CD4-positive, alpha-beta T cell treated with Interleukin-4 for 4 hours (primary cell): ENCODE data around the gene CEACAM19.
"Not testable (repeated sequence)": the region's sequence is repeated elsewhere in the genome, so short reads cannot be mapped to it uniquely, and the experiment has no call there.

ENCODE experiments used
- DNase-seq: peaks from one replicate; pipeline ENCODE4 v3.0.0-alpha.2; 2020

Gene CEACAM19

DNA sequence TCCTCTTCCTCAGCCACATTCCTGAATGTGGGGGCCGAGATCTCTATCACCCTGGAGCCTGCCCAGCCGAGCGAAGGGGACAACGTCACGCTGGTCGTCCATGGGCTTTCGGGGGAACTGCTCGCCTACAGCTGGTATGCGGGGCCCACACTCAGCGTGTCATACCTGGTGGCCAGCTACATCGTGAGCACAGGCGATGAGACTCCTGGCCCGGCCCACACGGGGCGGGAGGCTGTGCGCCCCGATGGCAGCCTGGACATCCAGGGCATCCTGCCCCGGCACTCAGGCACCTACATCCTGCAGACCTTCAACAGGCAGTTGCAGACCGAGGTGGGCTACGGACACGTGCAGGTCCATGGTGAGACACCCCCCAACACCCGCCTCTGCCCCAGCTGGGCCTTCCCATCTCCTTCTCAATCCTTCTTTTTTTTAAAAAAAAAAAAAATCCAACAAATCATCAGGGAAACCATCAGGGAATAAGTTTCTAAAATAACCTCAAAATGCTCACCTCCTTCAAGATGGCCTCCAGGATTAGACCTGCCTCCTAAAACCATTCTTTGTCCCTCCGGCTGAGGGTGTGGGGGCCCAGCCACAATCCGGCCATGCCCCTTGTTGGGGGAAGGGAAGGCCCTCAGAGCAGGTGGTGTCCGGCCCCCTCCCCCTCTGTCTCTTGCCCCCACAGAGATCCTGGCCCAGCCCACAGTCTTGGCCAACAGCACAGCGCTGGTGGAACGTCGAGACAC lies 32.2 kb downstream of the CEACAM19 start:
- DNase-seq: no peak

DNA sequence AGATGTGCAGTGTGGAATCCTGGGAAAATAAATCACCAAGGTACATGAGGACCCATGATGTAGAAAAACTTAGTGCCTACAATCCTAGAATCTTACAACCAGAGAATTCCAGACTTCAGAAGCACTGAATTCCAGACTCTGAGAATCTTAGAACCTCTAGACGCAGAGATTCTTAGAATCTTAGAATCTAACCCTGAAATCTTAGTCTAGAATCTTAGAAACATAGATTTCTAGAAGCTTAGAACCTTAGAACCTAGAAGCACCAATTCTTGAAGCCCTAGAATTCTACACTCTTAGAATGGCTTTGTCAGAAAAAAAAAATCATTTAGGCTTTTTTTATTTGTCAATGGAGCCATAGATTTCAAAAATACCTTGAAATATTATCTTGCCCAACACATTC lies 33.7 kb downstream of the CEACAM19 start:
- DNase-seq: no peak

DNA sequence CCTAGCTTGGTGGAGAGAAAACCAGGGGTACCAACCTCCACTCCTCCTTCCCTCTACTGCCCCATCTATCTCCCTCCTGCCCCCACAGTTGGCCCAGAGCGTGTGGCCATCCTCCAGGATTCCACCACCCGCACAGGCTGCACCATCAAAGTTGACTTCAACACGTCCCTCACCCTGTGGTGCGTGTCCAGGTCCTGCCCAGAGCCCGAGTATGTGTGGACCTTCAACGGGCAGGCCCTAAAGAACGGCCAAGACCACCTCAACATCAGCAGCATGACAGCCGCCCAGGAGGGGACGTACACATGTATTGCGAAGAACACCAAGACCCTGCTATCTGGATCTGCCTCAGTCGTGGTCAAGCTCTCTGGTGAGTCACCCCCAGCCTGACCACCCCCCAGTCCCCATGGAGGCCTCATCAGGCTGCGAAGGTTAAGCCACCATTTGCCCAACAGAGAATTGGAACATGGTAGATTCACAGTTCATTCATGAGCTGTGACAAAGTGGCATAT lies 34.3 kb downstream of the CEACAM19 start:
- no peak for DNase-seq

DNA sequence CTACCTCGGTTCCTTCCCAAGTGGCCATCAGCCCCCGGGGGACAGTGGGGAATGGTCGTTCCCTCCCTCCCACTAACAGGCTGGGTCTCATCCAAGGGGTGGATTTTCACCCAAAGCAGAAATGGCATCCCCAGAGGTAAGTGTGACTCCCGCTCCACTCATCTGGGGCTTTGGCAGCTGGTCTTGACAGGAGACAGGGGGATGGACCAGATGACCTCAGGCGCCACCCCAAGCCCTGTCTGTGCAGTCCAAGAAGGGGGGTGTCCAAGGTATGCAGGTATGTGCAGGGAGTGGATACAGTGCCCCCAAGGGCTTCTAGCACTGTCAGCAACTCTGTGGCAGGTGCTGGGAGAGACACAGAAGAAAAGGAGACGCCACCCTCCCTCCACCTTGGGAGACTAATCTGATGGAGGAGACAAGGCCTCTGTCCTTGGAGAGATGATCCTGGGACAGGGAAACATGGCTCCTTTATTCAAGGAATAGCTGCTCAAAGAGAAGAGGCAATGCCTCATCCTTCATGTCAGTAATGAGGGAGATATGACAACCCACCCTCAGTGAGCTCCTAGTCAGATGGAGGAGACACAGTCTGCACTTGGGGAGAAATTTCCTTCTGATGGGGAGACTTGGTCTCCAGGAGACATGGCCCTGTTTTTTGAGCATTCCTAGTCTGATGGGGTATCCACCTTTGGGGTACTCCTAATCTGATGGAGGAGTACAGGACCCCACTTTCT lies 35.4 kb downstream of the CEACAM19 start:
- no peak for DNase-seq

DNA sequence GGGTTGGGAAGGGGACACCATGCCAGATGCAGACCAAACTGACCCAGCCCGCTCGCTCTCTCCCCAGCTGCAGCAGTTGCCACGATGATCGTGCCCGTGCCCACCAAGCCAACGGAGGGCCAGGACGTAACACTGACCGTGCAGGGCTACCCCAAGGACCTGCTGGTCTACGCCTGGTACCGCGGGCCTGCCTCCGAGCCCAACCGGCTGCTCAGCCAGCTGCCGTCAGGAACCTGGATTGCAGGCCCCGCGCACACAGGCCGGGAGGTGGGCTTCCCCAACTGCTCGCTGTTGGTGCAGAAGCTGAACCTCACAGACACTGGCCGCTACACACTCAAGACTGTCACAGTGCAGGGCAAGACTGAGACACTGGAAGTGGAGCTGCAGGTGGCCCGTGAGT lies 36.5 kb downstream of the CEACAM19 start:
- DNase-seq: no peak

DNA sequence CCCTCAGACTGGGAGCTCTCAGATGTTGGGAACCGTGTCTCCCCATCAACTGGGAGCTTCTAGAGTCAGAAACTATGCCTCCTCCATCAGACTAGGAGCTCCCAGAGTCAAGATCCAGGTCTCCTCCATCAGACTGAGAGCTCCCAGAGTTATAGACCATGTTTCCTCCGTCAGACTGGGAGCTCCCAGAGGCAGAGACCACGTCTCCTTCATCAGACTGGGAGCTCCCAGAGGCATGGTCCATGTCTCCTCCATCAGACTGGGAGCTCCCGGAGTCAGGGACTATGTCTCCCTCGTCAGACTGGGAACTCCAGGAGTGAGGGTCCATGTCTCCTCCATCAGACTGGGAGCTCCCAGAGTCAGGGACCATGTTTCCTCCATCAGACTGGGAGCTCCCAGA lies 37.7 kb downstream of the CEACAM19 start:
- DNase-seq: no peak

DNA sequence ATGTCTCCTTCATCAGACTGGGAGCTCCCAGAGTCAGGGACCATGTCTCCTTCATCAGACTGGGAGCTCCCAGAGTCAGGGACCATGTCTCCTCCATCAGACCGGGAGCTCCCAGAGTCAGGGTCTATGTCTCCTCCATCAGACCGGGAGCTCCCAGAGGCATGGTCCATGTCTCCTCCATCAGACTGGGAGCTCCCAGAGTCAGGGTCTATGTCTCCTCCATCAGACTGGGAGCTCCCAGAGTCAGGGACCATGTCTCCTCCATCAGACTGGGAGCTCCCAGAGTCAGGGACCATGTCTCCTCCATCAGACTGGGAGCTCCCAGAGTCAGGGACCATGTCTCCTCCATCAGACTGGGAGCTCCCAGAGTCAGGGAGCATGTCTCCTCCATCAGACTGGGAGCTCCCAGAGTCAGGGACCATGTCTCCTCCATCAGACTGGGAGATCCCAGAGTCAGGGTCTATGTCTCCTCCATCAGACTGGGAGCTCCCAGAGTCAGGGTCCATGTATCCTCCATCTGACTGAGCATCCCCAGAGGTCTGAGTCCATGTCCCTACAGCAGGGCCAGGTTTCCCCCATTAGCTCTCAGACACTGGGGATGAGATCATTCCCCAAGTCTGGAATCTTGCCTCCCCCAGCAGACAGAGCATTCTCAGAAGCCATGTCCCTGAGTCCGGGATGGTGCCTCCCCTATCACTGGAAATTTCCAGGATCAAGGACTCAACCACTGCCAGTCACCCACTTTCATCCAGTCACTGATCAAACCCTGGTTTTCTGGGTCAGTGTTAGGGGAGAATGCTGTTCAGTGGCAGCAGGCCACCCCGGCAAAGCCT lies 38.4 kb downstream of the CEACAM19 start:
- not testable (repeated sequence) for DNase-seq

DNA sequence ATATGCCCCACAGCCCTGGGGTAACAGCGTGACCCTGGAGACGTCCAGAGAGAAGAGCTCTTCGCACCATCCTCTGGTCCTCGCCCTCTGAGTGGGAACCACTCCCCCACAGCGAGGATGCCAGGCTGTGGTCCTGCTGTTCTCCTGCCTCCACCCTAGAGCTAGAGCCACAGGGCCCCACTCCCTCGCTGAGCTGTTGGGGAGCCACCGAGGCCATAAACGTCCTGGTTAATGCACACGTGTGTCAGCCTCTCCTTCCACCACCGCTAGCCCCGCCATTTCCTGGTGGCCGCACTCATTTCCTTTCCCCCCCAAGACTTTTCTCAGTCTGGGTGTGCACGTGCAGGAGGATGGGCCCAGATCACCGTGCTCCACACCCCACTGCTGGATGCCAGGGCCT lies 39.2 kb downstream of the CEACAM19 start:
- no peak for DNase-seq

DNA sequence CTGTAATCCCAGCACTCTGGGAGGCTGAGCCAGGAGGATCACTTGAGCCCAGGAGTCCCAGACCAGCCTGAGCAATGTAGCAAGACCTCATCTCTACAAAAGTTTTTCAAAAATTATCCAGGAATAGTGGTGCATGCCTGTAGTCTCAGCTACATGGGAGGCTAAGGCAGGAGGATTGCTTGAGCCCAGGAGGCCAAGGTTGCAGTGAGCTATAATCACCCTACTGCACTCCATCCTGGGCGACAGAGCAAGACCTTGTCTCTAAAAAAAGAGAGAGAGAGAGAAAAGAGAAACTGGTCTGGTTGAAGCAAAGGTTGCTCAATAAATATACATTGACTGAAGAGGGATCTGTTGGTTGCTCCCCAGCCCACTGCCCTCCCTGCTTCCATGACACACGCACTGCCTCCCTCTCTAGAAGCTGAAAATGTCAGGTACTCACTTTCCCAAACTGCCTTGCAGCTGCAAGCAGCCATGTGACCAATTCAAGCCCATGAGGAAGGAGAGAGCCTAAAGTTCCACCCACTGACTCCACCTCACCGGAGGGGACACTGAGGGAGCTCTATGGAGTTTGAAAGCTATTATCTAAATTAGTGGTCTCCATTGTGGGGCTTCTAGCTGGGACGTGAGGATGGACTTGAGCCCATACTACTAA lies 41.7 kb downstream of the CEACAM19 start:
- DNase-seq: no peak

DNA sequence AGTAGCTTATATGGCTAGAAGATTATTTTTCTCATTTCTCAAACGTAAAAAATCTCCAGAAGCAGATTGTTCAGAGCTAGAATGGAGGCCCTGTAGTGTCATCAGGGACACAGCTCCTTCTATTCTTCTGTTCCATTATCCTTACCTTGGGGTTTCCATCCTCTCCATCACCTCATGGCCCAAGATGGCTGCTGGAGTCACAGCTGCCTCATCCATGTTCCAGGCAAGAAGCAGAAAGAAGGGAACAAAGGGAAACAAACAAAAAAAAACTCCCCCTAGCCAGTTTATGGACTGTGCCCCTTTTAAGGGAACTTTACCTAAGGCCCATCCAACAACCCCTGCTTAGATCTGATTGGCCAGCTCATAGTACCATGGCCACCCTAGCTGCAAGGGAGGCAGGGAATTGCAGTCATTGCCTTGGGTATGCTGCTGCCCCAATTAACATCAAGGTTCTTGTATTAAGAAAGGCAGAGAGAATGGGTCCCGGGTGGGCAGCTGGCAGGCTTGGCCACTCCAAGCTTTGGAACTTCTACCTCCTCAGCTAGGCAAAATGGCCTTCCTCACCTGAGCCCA lies 43.4 kb downstream of the CEACAM19 start:
- DNase-seq: no peak

DNA sequence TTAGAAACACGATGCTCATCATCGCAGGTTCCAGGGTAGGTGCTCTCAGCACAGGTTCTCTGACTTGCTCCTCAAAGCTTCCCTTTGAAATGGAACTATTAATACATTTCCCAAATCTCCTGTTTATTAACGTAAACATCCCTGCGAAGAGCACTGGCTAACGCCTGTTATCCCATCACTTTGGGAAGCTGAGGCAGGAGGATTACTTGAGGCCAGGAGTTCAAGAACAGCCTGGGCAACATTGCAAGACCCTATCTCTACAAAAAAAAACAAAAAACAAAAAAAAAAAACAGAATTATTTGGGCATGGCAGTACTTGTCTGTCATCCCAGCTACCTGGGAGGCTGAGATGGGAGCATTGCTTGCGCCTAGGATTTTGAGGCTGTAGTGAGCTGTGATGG lies 46.3 kb downstream of the CEACAM19 start:
- no peak for DNase-seq

DNA sequence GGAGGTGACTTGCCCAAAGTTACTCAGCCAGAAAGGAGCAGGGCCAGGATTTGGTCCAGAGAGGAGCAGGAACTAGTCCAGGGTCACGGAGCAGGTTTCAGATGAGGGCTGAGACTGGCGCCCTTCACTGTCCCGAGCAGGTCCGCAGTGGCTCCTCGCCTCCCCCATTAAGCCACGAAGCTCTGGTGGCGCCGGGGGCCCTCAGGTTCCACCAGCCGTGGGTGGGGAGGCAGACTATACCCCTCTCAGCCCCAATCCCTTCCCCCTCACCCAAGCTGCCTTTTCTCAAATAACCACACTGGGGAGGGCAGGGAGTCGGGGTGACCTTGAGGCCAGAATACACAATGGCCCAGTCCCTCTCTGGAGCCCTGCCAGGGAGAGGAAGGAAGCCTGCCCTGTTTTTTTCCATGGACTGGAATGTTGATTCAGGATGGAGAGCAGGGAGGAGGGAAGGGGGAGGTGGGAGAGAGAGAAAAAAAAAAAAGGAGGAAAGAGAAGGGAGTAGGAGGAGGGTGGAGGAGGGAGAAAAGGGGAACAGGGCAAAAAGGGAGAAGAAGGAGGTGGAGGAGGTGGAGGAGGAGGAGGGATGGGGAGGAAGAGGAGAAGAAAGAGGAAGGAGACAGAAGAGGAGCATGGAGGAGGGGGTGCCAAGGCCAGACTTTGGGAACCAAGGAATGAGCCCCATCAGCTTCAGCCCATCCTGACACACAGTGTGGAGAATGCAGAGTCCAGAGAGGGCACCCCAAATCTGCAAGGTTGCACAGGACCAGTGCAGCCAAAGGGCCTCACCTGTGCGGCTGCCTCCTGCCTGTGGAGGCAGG lies 47.4 kb downstream of the CEACAM19 start:
- DNase-seq: no peak

DNA sequence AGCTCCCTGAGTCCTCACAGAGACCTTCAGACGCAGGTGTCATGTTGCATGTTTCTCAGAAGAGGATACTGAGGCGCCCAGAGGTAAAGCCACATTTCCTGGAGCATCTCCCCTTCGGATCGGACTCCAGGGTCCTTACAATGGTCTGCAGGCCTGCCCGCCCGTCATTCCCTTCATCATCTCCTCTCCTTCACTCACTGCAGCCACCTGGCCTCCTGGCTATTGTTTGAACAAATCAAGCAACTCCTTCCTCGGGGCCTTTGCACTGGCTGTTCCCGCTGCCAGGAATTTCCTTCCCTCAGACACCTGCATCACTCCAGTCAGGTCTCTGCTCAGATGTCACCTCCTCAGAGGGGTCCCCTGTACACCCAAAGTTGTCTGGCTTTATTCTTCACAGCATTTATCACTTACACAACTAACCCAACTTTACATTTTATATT lies 48.0 kb downstream of the CEACAM19 start:
- DNase-seq: no peak

DNA sequence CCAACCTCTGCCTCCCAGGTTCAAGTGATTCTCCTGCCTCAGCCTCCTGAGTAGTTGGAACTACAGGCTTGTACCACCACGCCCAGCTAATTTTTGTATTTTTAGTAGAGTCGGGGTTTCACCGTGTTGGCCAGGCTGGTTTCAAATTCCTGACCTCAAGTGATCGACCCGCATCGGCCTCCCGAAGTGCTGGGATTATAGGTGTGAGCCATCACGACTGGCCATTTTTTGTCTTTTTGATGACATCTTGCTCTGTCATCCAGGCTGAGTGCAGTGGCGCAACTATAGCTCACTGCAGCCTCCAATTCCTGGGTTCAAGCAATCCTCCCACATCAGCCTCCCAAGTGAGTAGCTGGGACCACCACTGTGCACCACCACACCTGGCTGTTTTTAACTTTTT lies 49.1 kb downstream of the CEACAM19 start:
- not testable (repeated sequence) for DNase-seq

DNA sequence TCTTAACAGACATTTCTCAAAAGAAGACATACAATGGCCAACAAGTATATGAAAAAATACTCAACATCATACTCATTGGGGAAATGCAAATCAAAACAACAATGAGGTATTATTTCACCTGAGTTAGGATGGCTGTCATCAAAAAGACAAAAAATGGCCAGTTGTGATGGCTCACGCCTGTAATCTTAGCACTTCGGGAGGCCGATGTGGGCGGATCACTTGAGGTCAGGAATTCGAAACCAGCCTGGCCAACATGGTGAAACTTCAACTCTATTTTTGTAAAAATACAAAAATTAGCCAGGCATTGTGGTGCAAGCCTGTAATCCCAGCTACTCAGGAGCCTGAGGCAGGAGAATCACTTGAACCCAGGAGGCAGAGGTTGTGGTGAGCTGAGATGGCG lies 49.7 kb downstream of the CEACAM19 start:
- no peak for DNase-seq

DNA sequence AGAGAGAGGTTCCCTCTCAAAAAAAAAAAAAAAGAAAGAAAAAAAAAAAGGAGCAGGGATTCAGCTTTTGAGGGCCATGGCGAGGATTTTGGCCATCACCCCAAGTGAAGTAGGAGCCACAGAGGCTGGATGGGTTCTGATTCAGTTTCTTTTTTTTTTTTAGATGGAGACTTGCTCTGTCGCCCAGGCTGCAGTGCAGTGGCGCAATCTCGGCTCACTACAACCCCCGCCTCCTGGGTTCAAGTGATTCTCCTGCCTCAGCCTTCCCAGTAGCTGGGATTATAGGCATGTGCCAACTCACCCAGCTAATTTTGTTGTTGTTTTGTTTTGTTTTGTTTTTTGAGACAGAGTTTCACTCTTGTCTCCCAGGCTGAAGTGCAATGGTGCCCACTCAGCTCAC lies 50.1 kb downstream of the CEACAM19 start:
- DNase-seq: not testable (repeated sequence)

DNA sequence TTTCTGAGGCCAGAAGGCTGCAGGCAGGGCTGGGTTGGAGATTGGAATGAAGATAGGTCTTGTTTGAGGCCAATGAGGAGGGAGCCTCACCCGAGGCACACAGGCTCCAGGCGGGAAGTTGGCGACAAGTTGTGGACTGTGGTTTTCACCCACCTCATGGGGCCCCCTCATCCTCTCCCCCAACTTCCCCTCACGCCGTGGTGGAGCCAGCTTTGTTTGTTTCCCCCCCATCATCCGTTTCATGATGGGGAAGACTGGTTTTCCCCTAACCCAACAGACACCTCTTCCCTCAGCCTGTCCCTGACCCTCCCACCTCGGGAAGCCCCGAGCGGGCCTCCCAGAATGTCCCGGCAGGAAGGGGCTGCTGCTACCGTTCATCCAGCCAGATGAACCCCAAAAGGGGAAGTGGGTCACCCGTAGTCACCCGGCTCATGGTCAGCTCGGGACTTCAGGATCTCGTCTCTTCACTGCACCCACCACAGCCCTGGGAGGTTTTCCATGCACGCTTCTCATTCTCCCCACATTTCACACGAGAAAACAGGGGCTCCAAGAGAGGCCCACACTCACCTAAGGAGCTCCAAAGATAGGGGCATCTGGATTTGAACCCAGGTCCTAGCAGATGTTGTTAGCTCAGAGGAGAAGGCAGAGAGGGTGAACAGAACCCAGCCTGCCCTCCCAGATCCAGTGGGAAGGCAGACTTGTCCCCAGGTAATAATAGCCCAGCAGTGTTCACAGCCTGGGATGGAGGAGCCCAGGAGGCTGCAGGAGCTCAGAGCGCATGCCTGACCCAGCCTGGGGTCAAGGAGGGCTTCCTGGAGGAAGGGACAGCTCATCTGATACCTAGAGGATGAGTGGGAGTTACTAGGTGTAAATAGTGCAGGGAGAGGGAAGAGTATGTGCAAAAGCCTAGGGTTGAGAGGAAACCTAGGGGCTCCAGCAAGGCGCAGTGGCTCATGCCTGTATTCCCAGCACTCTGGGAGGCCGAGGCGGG lies 51.1 kb downstream of the CEACAM19 start:
- peak; percentile 10 for DNase-seq

DNA sequence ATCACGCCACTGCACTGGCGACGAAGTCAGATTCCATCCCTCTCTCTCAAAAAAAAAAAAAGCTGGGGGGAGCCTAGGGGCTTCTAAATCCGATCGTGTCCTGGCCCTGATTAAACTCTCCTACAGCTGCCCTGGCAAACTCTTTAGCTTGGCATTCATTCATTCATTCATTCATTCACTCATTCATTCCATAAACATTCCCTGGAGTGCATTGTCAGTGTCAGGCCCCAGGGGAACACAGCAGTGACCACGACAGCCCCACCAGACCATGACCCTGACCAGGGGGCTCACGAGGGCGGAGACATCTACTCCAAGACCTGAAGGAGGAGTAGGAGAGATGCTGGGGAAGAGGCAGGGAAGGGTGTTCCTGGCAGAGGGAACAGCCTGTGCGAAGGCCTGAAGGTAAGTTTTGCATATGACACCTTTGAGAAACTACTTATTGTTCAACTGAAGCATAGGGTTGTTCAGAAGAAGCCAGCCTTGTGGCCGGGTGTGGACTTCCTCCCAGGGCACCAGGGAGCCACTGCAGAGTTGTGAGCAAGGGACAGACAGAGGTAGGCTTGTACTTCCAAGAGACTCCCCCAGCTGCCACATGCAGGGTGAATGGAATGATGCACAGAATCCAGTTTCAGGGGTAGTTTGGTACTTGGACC lies 52.1 kb downstream of the CEACAM19 start:
- DNase-seq: no peak

DNA sequence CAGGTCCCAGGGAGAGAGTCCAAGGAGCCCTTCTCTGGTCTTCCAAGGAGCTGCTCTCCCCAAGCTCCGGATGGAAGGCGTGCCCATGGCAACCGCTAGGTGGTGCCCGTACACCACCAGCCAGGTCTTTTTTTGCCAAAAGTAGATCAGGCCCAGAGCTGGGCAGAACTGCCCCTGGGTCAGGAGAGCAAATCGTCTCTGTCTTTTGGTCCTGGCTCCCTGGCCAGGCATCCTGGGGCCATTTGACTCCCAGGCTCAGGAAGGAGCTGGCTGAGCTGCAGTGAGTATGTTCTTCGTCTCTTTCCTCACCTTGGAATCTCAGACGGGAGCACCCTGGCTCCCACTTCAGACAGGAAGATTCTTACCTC lies 52.7 kb downstream of the CEACAM19 start:
- DNase-seq: peak; percentile 79

DNA sequence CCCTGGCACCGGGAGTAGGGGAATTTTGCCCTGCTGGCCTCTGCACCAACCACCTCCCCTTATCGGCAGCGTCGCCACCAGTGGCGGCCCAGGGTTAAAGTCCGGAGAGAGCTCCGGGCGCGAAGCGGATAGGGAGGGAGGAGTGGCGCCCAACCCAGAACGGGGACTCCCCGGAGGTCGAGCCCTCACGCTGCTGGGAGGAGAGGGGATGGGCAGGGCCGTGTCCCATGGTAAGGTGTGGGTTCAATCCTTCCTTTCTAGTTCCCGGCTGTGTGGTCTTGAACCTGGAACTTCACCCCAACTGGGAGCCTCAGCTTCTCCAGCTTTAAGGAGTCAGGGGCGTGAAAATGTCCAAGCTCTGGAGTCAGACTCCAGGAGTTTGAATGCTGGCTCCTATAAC lies 54.0 kb downstream of the CEACAM19 start:
- DNase-seq: no peak
